ENCODE data around the gene STK11.

The STK11 gene

DNA sequence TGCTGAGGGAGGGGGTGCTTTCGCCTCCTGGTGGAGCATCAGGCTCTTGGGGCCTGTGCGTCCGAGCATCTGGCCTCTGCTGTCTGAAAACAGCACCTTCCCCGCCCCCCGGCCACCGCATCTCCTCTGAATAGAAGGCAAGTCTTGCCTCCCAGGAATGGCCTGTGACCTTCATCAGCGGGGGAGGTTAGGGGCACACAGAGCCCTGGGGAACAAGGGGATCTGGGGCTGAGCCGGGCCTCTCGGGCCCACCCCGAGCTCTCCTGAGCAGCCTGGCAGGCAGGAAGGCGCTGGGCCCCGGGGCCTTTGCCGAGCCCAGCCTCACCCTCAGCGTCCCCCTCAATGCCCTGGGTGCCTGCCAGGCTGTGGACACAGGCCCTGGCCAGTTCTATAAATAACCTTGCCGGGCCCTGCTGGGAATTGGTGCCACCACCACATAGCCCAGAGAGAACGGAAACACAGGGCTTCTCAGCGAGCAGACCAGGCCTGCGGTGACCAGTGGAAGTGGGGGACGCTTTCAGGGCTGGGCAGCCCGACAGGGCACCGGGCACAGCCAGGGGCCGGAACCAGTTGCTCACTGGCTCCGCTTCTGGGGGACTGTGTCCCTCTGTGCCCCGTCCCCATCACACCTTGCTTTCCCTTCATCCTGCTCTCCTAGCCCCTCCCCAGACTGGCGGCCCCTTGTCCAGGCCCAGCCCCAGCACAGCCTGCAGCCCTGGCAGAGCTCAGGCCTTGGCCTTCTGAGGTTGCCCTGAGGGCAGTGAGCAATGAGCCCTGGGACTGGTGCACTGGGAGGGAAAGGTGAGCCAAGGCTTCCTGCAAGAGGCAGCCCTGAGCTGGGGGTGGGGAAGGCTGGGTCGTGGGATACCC lies 9.5 kb downstream of the STK11 start:
- Histone ChIP-seq H3F3A (ENCODE audit: low read depth) (no peaks in the 10 kb centered on the region), H3K27me3 (ENCODE audit: insufficient read depth, low read length, poor library complexity, severe bottlenecking) (no peaks in the 10 kb centered on the region), H3K4me1 (ENCODE audit: insufficient read depth, low read length, poor library complexity, severe bottlenecking) (peaks cover 23% of the 10 kb centered on the region), H3K79me2 (ENCODE audit: insufficient read depth, low read length) (peaks cover 90% of the 10 kb centered on the region), H3K4me2 (ENCODE audit: low read depth, low read length, poor library complexity, severe bottlenecking) (no peak overlapping the region), H2AFZ (ENCODE audit: low read length) (no peak overlapping the region), H3K9me3 (ENCODE audit: insufficient read depth, low read depth, low read length) (no peaks in the 10 kb centered on the region), H3K9ac (ENCODE audit: low read depth, low read length, poor library complexity, severe bottlenecking) (no peak overlapping the region), H3K4me3 (ENCODE audit: low read length, poor library complexity, severe bottlenecking) (no peak overlapping the region), H4K20me1 (ENCODE audit: insufficient read depth, low read length, poor library complexity, severe bottlenecking) (peaks cover 51% of the 10 kb centered on the region), H3K9me2 (replicated peaks; ENCODE audit: low read depth, low read length) (no peaks in the 10 kb centered on the region), H3K36me3 (ENCODE audit: insufficient read depth, low read length) (peaks cover 3% of the 10 kb centered on the region; the same call in 1 of the 2 replicates)
- TF ChIP-seq, protein P1, sequence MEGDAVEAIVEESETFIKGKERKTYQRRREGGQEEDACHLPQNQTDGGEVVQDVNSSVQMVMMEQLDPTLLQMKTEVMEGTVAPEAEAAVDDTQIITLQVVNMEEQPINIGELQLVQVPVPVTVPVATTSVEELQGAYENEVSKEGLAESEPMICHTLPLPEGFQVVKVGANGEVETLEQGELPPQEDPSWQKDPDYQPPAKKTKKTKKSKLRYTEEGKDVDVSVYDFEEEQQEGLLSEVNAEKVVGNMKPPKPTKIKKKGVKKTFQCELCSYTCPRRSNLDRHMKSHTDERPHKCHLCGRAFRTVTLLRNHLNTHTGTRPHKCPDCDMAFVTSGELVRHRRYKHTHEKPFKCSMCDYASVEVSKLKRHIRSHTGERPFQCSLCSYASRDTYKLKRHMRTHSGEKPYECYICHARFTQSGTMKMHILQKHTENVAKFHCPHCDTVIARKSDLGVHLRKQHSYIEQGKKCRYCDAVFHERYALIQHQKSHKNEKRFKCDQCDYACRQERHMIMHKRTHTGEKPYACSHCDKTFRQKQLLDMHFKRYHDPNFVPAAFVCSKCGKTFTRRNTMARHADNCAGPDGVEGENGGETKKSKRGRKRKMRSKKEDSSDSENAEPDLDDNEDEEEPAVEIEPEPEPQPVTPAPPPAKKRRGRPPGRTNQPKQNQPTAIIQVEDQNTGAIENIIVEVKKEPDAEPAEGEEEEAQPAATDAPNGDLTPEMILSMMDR (conservative IDR thresholded peaks at IDR 0.05; ENCODE audit: low read length), result no peak
- no peak for TF ChIP-seq EZH2phosphoT487 (IDR thresholded peaks at IDR 0.05; ENCODE audit: borderline replicate concordance)

DNA sequence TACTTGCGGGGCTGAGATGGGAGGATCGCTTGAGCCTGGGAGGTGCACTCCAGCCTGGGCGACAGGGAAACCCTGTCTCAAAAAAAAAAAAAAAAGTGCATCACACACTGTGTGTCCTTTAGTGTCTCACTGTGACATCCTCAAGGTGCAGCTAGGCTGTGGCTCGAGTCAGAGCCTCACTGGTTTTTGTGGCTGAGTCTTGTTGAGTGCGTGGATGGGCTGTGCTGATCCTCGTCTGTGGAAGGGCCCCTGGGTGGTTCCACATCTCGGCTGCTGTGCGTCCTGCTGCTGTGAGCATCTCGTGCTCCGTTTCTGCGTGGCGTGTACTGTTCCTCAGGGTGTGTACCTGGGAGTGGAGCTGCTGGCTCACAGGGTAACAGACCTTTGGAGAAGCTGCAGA lies 11.2 kb downstream of the STK11 start:
- no peaks in the 10 kb centered on the region for H3K9me2 ChIP-seq (replicated peaks; ENCODE audit: low read depth, low read length)
- H3K79me2 ChIP-seq (ENCODE audit: insufficient read depth, low read length), result peaks cover 75% of the 10 kb centered on the region
- TF ChIP-seq, protein P1 (conservative IDR thresholded peaks at IDR 0.05; ENCODE audit: low read length), result no peak
- TF ChIP-seq EZH2phosphoT487 (IDR thresholded peaks at IDR 0.05; ENCODE audit: borderline replicate concordance), result no peak
- H3K36me3 ChIP-seq (ENCODE audit: insufficient read depth, low read length), result peaks cover 17% of the 10 kb centered on the region; the same call in 1 of the 2 replicates
- H3K4me1 ChIP-seq (ENCODE audit: insufficient read depth, low read length, poor library complexity, severe bottlenecking), result peaks cover 13% of the 10 kb centered on the region
- no peak overlapping the region for H3K4me2 ChIP-seq (ENCODE audit: low read depth, low read length, poor library complexity, severe bottlenecking)
- H3K9me3 ChIP-seq (ENCODE audit: insufficient read depth, low read depth, low read length), result no peaks in the 10 kb centered on the region
- no peaks in the 10 kb centered on the region for H3F3A ChIP-seq (ENCODE audit: low read depth)
- H2AFZ ChIP-seq (ENCODE audit: low read length), result no peak overlapping the region
- no peak overlapping the region for H3K4me3 ChIP-seq (ENCODE audit: low read length, poor library complexity, severe bottlenecking)
- peaks cover 39% of the 10 kb centered on the region for H4K20me1 ChIP-seq (ENCODE audit: insufficient read depth, low read length, poor library complexity, severe bottlenecking)
- H3K27me3 ChIP-seq (ENCODE audit: insufficient read depth, low read length, poor library complexity, severe bottlenecking), result no peaks in the 10 kb centered on the region
- H3K9ac ChIP-seq (ENCODE audit: low read depth, low read length, poor library complexity, severe bottlenecking), result no peak overlapping the region

GRCh38 chr19:1217366-1217765 lies 11.8 kb downstream of the STK11 start:
- no peaks in the 10 kb centered on the region for H3K9me3 ChIP-seq (ENCODE audit: insufficient read depth, low read depth, low read length)
- no peak overlapping the region for H2AFZ ChIP-seq (ENCODE audit: low read length)
- TF ChIP-seq, protein P1 (conservative IDR thresholded peaks at IDR 0.05; ENCODE audit: low read length), result no peak
- no peak overlapping the region for H3K9ac ChIP-seq (ENCODE audit: low read depth, low read length, poor library complexity, severe bottlenecking)
- no peak overlapping the region for H3K4me3 ChIP-seq (ENCODE audit: low read length, poor library complexity, severe bottlenecking)
- peaks cover 11% of the 10 kb centered on the region for H3K4me1 ChIP-seq (ENCODE audit: insufficient read depth, low read length, poor library complexity, severe bottlenecking)
- no peaks in the 10 kb centered on the region for H3F3A ChIP-seq (ENCODE audit: low read depth)
- no peaks in the 10 kb centered on the region for H3K27me3 ChIP-seq (ENCODE audit: insufficient read depth, low read length, poor library complexity, severe bottlenecking)
- H3K9me2 ChIP-seq (replicated peaks; ENCODE audit: low read depth, low read length), result no peaks in the 10 kb centered on the region
- H3K79me2 ChIP-seq (ENCODE audit: insufficient read depth, low read length), result peaks cover 69% of the 10 kb centered on the region
- H3K4me2 ChIP-seq (ENCODE audit: low read depth, low read length, poor library complexity, severe bottlenecking), result no peak overlapping the region
- H4K20me1 ChIP-seq (ENCODE audit: insufficient read depth, low read length, poor library complexity, severe bottlenecking), result peaks cover 33% of the 10 kb centered on the region
- peaks cover 19% of the 10 kb centered on the region; the same call in 1 of the 2 replicates for H3K36me3 ChIP-seq (ENCODE audit: insufficient read depth, low read length)

Measured in Loucy (cell line).